CD4-positive, CD25-positive, alpha-beta regulatory T cell (primary cell): ENCODE results near the gene SBF1. TPM values are rescaled to one million over a fixed set of nuclear protein-coding genes. Genes with fewer than 3 reads are reported as not detected.
A peak's percentile ranks its signal among the peaks of the same experiment; 100 is the strongest.

Source experiments
- ATAC-seq, 2 donors: fragments of 150-1000 bp; cut with Tn5 transposase; one replicate each; pipeline ENCODE4 v1.10.0; 2021; ENCODE audit warnings: low read depth in 2 of 2, moderate number of reproducible peaks in 2 of 2, moderate library complexity in 1 of 2
- DNase-seq, 3 donors: peaks; one replicate each; pipeline versions ENCODE4 v3.0.0 to v3.0.0-alpha.2; 2012 to 2022; ENCODE audit warnings: mixed read lengths in 1 of 3
- H3K27ac ChIP-seq: one replicate; pipeline ENCODE4 v1.7.0; 2013; ENCODE audit warnings: mild to moderate bottlenecking, low read length; ENCODE audit not compliant: insufficient read depth, poor library complexity, severe bottlenecking
- H3K27me3 ChIP-seq: one replicate; pipeline ENCODE4 v1.7.0; 2013; ENCODE audit warnings: low read length; ENCODE audit not compliant: control insufficient read depth, insufficient read depth
- H3K36me3 ChIP-seq: one replicate; pipeline ENCODE4 v1.7.0; 2013; ENCODE audit warnings: mild to moderate bottlenecking, low read length, moderate library complexity; ENCODE audit not compliant: control insufficient read depth, insufficient read depth
- H3K4me1 ChIP-seq: 2 replicates; pipeline ENCODE4 v1.7.0; 2013; ENCODE audit warnings: mild to moderate bottlenecking, low read length; ENCODE audit not compliant: insufficient read depth, control insufficient read depth, poor library complexity, severe bottlenecking
- H3K4me3 ChIP-seq: one replicate; pipeline ENCODE4 v1.7.0; 2013; ENCODE audit warnings: low read depth, mild to moderate bottlenecking, low read length, moderate library complexity
- H3K9me3 ChIP-seq, 2 experiments: 1 replicate in 1 of 2; 2 replicates in 1 of 2; pipeline ENCODE4 v1.7.0; 2013; ENCODE audit warnings: low read length in 2 of 2, mild to moderate bottlenecking in 1 of 2, moderate library complexity in 1 of 2; ENCODE audit not compliant: control insufficient read depth in 2 of 2
- H3K27ac Mint-ChIP-seq, 3 donors: one replicate each; pipeline ENCODE4 v1.8.0; 2020 to 2022; ENCODE audit warnings: mild to moderate bottlenecking in 3 of 3, mixed read lengths in 3 of 3, moderate library complexity in 2 of 3
- H3K27me3 Mint-ChIP-seq: one replicate; pipeline ENCODE4 v1.8.0; 2022; ENCODE audit warnings: mild to moderate bottlenecking, mixed read lengths
- H3K36me3 Mint-ChIP-seq: one replicate; pipeline ENCODE4 v1.8.0; 2020; ENCODE audit warnings: mixed read lengths
- H3K4me1 Mint-ChIP-seq, 4 donors: one replicate each; pipeline ENCODE4 v1.8.0; 2020 to 2022; ENCODE audit warnings: mixed read lengths in 4 of 4, mild to moderate bottlenecking in 1 of 4
- H3K4me3 Mint-ChIP-seq, 4 donors: one replicate each; pipeline ENCODE4 v1.8.0; 2020 to 2022; ENCODE audit warnings: mild to moderate bottlenecking in 4 of 4, mixed read lengths in 4 of 4, moderate library complexity in 3 of 4
- H3K9me3 Mint-ChIP-seq, 7 donors: one replicate each; pipeline ENCODE4 v1.8.0; 2020 to 2022; ENCODE audit warnings: mixed read lengths in 7 of 7, mild to moderate bottlenecking in 3 of 7, moderate library complexity in 2 of 7
- polyA plus RNA-seq, 4 donors: library from polyadenylated mRNA; unstranded; fragments of 300-500 nt; fragmentation: Illumina TruSeq; gene quantifications; one replicate each; pipeline ENCODE4 v1.2.3, GENCODE V29; 2021
- total RNA-seq: library from RNA; stranded (reverse); gene quantifications from one replicate; pipeline ENCODE4 v1.2.3, GENCODE V29; 2022

The SBF1 gene
- total and polyA plus RNA-seq, 5 donors from 2014 or later, result 16.2 to 220 (median 18.0) TPM

DNA sequence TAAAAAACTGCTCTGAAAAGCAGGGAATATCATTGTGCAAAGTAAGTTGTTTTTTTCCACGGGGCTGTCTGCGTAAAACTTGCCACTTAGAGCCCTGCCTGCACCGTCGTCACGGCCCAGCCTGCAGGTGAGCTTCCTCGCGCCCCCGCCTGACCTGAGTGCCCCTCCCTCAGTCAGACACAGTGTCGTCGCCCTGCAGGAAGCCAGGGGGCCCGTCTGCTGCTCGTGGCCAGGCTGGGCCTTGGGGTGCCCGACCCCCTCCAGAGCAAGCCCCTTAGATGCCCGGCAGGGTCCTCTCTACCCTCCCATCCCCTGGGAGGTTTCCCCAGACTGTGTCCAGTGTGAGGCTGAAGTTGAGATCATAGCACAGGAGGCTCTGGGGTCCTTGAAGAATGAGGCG is 31.6 kb downstream of the SBF1 start:
- no peak overlapping the region for H3K4me3 ChIP-seq
- Mint-ChIP-seq H3K27me3 (no peaks in the 10 kb centered on the region), H3K27ac (no peak overlapping the region), H3K4me1 (peaks cover 0 to 28% (median 0%) of the 10 kb centered on the region in 4 donors), H3K4me3 (peak overlapping the region in 1 of 4 donors; percentile 70), H3K9me3 (no peaks in the 10 kb centered on the region), H3K36me3 (peaks cover 2% of the 10 kb centered on the region)
- peak overlapping the region; percentile 41 for H3K27ac ChIP-seq
- H3K27me3 ChIP-seq, result no peaks in the 10 kb centered on the region
- H3K4me1 ChIP-seq, result peaks cover 17% of the 10 kb centered on the region
- H3K36me3 ChIP-seq, result peaks cover 30% of the 10 kb centered on the region
- H3K9me3 ChIP-seq, result no peaks in the 10 kb centered on the region
- ATAC-seq, result no peak
- DNase-seq, result no peak

DNA sequence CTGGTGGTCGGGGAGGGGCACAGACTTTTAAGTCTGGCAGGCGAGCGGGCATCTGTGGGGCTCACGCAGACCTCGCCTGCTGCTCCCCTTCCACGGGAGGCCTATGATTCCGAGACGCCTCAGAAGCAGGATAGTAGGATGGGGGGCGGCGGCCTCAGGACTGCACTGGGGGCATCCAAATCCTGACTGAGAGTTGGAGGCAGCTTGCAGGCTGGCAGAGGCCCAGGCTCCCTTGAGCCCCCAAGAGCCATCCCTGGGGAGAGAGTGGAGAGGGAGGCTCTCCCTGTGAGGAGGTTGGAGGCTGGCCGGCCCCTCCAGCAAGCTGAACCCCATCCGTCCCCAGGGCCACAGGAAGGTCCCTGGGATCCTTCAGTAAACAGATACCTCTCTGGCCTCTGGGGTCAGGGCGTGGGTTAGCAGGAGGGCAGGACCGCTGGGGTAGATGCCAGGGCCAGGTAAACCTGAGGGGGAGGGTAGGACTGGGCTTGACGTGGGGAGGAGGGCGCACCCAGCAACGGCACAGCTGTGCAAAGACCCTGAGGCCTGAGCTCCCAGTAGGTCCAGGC is 33.3 kb downstream of the SBF1 start:
- Mint-ChIP-seq H3K27ac (peak overlapping the region in 2 of 3 donors; percentile 46 to 73), H3K4me3 (no peak overlapping the region), H3K9me3 (no peaks in the 10 kb centered on the region), H3K4me1 (peaks cover 0 to 28% (median 0%) of the 10 kb centered on the region in 4 donors), H3K27me3 (no peaks in the 10 kb centered on the region), H3K36me3 (no peaks in the 10 kb centered on the region)
- H3K27me3 ChIP-seq, result no peaks in the 10 kb centered on the region
- DNase-seq (no peak), ATAC-seq (no peak)
- peaks cover 32% of the 10 kb centered on the region for H3K36me3 ChIP-seq
- H3K4me1 ChIP-seq, result peaks cover 17% of the 10 kb centered on the region
- H3K9me3 ChIP-seq, result no peaks in the 10 kb centered on the region
- H3K27ac ChIP-seq, result no peak overlapping the region
- H3K4me3 ChIP-seq, result no peak overlapping the region

DNA sequence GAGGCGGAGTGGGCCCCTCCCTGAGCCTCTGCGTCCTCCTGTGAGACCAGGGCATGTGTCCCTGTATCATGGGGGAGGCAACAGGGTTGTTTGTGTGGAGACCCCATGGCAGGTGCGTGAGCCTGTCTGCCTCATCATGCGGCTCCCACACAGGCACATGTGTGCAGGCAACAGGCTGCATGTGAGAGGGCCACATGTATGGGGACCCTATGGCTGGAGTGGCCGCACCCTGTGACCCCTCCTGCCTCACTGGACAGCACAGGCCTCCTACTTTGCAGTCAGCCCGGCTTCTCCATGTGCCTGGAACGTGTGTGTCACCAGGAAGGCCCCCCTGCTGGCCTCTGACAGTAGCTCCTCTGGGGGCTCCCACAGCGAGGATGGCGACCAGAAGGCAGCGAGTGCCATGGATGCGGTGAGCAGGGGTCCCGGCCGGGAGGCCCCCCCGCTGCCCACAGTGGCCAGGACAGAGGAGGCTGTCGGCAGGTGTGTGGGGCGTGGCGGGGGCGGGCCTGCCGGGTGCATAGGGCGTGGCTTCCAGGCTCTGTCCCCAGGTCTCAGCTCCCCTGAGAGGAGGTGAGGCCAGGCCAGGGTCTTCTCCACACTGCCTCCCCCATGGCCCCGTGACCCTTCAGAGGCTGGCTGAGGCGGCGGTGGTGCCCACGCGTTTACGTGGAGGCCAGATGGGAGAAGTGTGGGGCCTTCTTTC is 34.1 kb downstream of the SBF1 start:
- peaks cover 31% of the 10 kb centered on the region for H3K36me3 ChIP-seq
- no peaks in the 10 kb centered on the region for H3K27me3 Mint-ChIP-seq
- no peak for DNase-seq

DNA sequence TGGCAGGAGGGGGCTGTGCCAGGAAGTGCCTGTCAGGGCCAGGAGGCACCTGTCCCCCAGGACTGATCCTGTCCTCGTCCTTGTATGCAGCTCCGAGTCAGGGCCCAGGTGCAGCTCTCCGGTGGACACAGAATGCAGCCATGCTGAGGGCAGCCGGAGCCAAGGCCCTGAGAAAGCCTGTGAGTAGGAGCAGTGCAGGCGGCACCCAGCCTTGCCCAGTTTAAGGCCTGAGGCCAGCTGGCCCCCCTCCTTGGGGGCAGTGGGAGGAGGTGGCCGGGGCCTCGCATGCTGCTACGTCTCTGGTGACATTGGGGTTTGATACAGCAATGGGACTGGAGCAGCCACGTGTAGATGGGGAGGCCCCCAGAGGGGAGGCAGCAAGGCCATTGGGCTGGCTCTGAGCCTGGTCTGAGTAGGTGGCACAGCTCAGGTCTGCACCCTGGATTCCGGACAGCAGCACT is 34.9 kb downstream of the SBF1 start:
- no peaks in the 10 kb centered on the region for H3K27me3 ChIP-seq
- no peak for ATAC-seq
- Mint-ChIP-seq H3K27ac (peak overlapping the region in 1 of 3 donors; percentile 29), H3K4me3 (peak overlapping the region in 1 of 4 donors; percentile 10), H3K9me3 (no peaks in the 10 kb centered on the region), H3K27me3 (no peaks in the 10 kb centered on the region), H3K4me1 (peaks cover 0 to 18% (median 0%) of the 10 kb centered on the region in 4 donors), H3K36me3 (peaks cover 6% of the 10 kb centered on the region)
- no peak for DNase-seq
- H3K4me3 ChIP-seq, result no peak overlapping the region
- H3K4me1 ChIP-seq, result peaks cover 4% of the 10 kb centered on the region
- no peak overlapping the region for H3K27ac ChIP-seq
- peaks cover 38% of the 10 kb centered on the region for H3K36me3 ChIP-seq
- H3K9me3 ChIP-seq, result no peaks in the 10 kb centered on the region

More for the DNA sequence above, 34.1 kb downstream of the SBF1 start:
- Histone ChIP-seq H3K27ac (no peak overlapping the region), H3K4me1 (peaks cover 12% of the 10 kb centered on the region), H3K27me3 (no peaks in the 10 kb centered on the region), H3K4me3 (no peak overlapping the region), H3K9me3 (no peaks in the 10 kb centered on the region)
- Mint-ChIP-seq H3K27ac (peak overlapping the region in 1 of 3 donors; percentile 9), H3K9me3 (no peaks in the 10 kb centered on the region), H3K4me1 (peaks cover 0 to 26% (median 0%) of the 10 kb centered on the region in 4 donors), H3K36me3 (no peaks in the 10 kb centered on the region), H3K4me3 (no peak overlapping the region)
- no peak for ATAC-seq

DNA sequence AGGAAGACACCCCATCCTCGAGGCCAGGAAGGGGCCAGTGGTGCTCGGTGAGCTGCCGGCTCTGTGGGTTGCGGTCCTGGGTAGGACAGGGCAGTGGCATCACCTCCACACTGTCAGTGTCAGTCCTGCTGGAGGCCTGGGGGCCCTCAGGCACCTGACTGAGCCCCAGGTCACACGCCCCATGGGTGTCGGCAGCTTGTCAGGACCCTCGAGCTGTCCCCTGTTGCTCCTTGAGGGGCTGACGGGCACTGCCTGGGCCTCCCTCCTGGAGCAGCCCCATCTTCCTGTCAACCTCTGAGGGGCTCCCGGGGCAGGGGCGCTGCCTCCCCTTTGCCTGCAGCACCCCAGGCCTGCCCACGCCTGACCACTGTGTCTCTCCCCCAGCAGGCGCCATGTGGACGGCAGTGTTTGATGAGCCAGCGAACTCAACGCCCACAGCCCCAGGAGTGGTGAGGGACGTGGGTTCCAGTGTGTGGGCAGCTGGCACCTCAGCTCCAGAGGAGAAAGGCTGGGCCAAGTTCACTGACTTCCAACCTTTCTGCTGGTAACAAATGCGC is 35.4 kb downstream of the SBF1 start:
- Histone ChIP-seq H3K27me3 (no peaks in the 10 kb centered on the region), H3K9me3 (no peaks in the 10 kb centered on the region), H3K4me3 (no peak overlapping the region), H3K4me1 (no peaks in the 10 kb centered on the region), H3K27ac (no peak overlapping the region), H3K36me3 (peaks cover 41% of the 10 kb centered on the region)
- no peak for ATAC-seq
- Mint-ChIP-seq H3K36me3 (peaks cover 6% of the 10 kb centered on the region), H3K27me3 (no peaks in the 10 kb centered on the region), H3K4me3 (no peak overlapping the region), H3K27ac (peak overlapping the region in 1 of 3 donors; percentile 29), H3K9me3 (no peaks in the 10 kb centered on the region), H3K4me1 (peaks cover 0 to 12% (median 0%) of the 10 kb centered on the region in 4 donors)
- DNase-seq, result no peak

DNA sequence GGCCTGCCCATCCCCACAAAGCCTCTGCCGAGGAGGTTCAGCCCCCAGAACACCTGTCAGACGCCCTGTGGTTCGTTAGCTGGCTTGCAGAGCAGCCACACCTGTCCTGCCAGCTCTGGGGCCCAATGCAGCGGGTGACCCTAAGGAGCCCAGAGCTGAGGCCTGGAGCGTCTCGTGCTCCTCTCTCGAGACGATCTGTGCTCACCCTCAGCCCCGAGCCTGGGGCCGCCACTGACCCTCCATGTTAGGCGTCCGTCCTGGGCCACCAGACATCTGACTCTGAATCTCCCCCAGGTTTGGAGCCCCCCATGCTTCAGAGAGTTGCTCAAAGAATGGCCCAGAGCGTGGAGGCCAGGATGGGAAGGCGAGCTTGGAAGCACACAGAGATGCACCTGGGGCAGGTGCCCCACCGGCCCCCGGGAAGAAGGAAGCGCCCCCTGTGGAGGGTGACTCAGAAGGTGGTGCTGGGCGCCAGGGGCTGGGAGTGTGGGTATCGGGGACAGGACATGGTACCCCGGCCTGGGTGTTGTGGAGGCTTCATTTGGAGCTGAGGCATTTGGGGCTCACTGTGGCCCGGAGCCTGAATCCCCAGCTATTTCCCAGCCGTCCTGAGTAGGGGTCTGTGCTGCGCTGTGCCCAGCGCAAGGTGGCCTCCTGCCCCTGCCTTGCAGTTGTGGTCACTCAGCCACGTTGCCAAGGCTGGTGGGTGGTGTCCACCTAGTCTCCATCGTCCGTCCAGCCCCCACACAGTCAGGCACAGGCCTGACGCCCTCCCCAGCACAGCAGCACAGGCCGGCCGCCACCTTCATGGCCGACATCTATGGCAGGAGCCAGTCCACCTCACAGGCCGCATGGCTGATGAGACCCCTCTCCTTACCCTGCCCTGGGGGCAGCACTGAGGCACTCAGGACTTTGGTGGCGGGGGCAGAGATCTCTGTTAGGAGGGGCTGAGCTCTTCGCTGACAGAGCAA is 36.2 kb downstream of the SBF1 start:
- Mint-ChIP-seq H3K27me3 (no peaks in the 10 kb centered on the region), H3K9me3 (no peaks in the 10 kb centered on the region), H3K36me3 (peaks cover 6% of the 10 kb centered on the region), H3K4me3 (no peak overlapping the region), H3K27ac (no peak overlapping the region), H3K4me1 (peaks cover 0 to 9% (median 0%) of the 10 kb centered on the region in 4 donors)
- Histone ChIP-seq H3K27me3 (no peaks in the 10 kb centered on the region), H3K36me3 (peaks cover 41% of the 10 kb centered on the region), H3K27ac (no peak overlapping the region), H3K4me3 (no peak overlapping the region), H3K9me3 (no peaks in the 10 kb centered on the region), H3K4me1 (no peaks in the 10 kb centered on the region)
- DNase-seq, result no peak
- no peak for ATAC-seq

DNA sequence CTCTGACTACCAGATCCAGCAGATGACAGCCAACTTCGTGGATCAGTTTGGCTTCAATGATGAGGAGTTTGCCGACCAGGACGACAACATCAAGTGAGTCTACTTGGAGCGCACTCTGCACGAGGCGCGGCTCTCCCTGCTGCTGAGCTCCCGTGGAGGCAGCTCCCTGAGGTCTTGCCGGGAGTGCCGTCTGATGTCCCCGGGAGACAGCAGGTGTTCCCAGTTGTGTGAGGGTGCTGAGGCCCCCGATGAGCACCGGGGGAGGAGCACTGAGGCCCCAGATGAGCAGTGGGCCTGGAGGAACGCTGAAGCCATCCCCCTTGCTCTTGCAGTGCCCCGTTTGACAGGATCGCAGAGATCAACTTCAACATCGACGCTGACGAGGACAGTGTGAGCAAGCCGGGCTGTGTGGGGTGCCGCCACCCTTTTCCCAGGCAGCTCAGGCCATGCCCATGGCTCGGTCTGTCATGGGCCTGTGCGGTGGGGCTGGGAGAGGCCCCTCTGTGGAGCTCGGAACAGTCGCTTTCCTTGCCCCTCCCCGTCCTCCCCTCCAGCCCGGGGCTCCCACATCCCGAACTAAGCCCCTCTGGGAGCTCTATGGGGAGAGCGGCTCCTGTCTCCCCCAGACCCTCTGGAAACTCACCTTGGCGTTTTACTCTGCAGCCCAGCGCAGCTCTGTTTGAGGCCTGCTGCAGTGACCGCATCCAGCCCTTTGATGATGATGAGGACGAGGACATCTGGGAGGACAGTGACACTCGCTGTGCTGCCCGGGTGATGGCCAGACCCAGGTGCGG is 37.1 kb downstream of the SBF1 start:
- no peak overlapping the region for H3K27ac ChIP-seq
- H3K4me1 Mint-ChIP-seq, result peaks cover 0 to 2% (median 0%) of the 10 kb centered on the region in 4 donors
- no peaks in the 10 kb centered on the region for H3K9me3 ChIP-seq
- no peak overlapping the region for H3K4me3 Mint-ChIP-seq
- no peaks in the 10 kb centered on the region for H3K27me3 ChIP-seq
- no peaks in the 10 kb centered on the region for H3K4me1 ChIP-seq
- no peaks in the 10 kb centered on the region for H3K27me3 Mint-ChIP-seq
- H3K36me3 Mint-ChIP-seq, result peaks cover 6% of the 10 kb centered on the region
- H3K4me3 ChIP-seq, result no peak overlapping the region
- no peaks in the 10 kb centered on the region for H3K9me3 Mint-ChIP-seq
- H3K27ac Mint-ChIP-seq, result no peak overlapping the region
- no peak for ATAC-seq
- DNase-seq, result no peak
- H3K36me3 ChIP-seq, result peaks cover 43% of the 10 kb centered on the region
